ENCODE data around the gene C12orf57.

C12orf57 gene

GRCh38 chr12:6919588-6919987 lies 24.2 kb upstream of the C12orf57 start:
- no peak for DNase-seq

- no peak for DNase-seq
Measured at GRCh38 chr12:6921539-6921938, 22.3 kb upstream of the C12orf57 start.

DNA sequence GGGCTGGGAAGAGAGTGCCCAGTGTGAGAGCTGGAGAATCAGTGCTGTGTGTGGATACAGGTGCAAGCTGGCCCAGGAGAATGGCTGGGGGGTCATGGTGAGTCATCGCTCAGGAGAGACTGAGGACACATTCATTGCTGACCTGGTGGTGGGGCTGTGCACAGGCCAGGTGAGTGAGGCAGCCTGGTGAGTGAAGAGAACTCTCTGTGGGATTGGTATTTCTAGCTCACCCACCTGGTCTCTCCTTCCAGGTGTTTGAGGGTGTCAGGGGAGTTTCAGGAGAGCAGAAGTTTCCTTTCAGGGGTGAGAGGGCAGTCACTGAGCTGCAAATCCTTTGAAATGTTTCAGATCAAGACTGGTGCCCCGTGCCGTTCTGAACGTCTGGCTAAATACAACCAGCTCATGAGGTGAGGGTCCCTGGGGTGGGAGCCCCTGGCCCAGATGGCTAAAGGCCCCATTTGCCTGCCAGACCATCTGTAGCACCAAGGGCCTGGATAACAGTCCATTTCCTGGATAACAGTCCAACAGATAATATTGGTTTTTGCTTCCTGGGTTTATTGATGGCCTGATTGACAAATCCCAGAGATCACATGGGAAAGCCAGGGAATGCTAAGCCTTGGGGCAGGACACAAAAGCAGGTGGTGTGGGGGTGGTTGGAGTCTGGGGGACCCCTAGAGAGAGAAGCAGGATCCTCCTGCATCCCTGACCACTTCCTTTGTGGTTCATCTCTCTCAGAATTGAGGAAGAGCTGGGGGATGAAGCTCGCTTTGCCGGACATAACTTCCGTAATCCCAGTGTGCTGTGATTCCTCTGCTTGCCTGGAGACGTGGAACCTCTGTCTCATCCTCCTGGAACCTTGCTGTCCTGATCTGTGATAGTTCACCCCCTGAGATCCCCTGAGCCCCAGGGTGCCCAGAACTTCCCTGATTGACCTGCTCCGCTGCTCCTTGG lies 21.6 kb upstream of the C12orf57 start:
- no peak for DNase-seq

GRCh38 chr12:6923003-6923732 lies 20.7 kb upstream of the C12orf57 start:
- no peak for DNase-seq

DNA sequence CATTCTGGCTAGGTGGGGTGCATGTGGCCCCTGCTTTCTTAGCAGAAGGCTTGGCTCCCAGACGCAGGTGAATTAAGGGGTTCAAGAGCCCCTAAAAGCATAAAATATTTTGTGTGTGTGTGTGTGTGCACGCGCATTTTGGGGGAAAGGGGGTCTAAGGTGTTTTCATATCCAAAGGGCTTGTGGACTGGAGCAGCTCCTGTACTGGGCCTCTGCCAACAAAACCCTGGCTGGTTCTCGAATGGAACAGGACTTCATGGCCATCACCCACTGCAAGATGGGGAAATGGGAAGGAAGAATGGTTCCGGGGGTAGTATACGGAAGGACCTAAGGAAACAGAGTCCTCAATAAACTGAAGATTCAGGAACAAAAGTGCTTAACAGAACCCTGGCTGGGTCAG lies 20.0 kb upstream of the C12orf57 start:
- DNase-seq, result no peak

DNA sequence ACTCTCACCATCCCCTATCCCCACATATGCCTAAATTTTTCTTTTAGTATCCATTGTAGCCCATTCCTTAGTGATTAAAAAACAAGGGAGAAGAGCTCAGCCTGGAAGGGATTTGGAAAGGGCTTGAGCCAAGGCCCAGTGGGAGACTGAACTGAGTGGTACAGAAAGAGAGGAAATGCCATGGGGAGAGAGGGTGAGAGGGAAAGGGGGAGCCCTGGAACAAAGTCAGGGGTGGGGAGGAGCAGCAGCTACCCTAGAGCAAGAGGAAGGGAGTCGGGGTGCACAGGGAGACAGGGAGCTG lies 18.6 kb upstream of the C12orf57 start:
- DNase-seq, result no peak

DNA sequence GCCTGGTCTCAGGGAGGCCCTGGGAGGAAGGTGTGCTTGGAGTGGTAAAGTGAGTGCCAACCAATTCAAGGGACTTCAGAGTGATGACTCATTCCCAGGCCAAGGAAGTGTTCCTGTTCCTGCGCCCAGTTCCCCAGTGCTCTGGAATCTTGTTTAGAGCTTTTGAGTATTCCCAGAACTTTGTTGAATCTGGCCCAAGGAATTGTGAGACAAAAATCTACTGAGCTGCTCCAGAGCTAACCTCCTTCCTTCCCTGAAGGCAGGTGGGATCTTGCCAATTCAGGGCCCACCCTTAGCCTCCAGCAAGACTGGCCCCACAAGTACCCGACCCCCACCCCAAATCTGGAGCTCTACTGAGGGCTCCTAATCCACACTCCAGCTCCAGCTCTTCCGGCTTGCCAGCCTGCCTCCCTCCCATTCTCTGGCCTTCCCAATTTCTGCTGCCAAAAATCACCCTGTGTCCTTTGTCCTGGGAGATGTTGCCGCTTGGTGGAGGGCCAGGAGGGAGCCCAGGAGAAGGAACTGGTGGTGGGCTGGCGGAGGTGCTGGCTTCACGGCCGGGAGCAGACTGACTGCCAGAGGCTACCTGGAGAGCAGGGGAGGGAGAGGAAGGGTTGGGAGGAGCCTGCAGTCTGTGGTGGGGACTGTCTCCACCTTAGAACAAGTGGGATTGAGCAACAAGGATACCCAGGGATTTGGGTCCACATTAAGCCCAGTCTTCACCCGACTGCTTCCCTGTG lies 18.1 kb upstream of the C12orf57 start:
- no peak for DNase-seq

GRCh38 chr12:6927379-6928021 lies 16.3 kb upstream of the C12orf57 start, which contains the start of gene ATN1:
ATN1 (plus strand) TSS chr12:6927959; CDS start chr12:6934002, 6,043 bp downstream.
- peak; percentile 9 for DNase-seq

- no peak for DNase-seq
Measured at GRCh38 chr12:6928022-6928702, 15.7 kb upstream of the C12orf57 start.

- DNase-seq, result no peak
Measured at GRCh38 chr12:6928703-6929407, 15.0 kb upstream of the C12orf57 start.

DNA sequence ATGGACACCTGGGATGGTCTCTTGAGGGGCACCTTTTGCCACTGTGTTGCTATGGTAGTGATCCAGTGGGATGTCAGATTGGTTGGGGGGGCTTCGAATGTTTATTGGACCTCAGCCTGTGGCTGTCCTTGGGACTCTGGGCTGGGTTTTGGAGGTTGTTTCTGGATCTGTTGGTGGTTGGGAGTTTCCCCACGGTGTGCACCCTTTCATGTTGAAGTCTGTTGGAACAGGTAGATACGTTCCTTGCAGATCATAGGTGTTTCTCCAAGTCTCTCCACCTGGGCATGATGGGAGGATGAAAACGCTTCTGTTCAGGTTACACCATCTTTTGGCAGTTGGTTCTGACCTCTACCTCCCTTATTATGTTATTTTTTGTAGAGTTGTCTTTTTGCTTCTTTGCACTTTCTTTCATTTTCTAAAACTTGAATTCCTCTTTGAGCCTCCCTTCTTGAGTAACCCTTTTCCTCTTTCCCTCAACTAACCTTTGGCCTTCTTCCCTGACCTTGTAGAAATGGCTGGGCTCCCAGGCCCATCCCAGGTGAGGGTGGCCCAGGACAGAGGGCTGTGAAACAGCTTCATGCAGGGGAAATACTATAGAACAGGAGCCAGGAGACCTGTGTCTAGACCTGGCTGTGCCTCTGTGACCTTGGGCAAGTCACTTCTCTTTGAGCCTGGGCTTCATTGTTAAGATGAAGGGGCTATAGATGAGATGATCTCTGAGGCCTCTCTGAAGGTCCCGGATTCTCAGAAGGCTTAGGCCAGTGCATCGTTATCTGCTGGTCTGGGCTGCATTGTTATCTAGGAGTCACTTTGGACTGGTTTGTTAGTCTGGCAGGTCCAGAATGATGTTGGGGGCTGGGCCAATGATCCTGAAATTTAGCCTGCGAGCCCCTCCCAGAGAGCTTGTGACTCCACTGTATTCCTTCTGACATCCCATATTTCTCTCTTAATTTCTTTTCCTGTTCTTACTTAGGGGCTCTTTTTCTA lies 14.1 kb upstream of the C12orf57 start:
- DNase-seq, result no peak

DNA sequence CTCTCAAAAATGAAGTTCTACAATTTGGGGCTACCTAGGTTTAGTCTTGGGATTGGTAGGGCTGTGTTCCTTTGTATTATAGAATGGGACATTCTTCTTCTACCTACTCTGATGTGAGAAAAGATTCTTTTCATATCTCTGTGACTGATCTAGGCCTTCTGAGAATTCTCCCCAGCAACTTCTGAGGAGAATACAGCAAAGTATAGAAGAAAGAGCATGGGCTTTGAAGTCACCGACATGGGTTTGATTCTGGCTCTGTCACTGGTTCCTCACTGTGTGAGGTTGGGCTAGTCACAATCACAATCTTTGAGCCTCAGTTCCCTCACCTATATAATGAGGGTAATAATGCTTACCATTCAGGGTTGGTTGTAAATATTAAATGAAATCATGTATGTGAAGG lies 11.1 kb upstream of the C12orf57 start:
- no peak for DNase-seq

DNA sequence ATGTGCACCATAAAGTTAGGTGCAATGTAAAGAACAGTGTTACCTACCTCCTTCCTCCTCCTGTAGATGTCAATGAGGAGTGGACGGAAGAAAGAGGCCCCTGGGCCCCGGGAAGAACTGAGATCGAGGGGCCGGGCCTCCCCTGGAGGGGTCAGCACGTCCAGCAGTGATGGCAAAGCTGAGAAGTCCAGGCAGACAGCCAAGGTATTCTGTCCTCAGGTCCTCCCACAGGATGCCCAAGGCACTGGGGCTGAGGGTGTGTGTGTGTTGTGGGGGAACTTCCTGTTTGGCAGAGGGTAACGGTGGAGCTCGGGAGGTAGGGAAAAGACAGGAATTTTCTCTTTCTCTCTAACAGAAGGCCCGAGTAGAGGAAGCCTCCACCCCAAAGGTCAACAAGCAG lies 9.7 kb upstream of the C12orf57 start:
- no peak for DNase-seq

- no peak for DNase-seq
Measured at GRCh38 chr12:6935371-6936193, 8.2 kb upstream of the C12orf57 start.

DNA sequence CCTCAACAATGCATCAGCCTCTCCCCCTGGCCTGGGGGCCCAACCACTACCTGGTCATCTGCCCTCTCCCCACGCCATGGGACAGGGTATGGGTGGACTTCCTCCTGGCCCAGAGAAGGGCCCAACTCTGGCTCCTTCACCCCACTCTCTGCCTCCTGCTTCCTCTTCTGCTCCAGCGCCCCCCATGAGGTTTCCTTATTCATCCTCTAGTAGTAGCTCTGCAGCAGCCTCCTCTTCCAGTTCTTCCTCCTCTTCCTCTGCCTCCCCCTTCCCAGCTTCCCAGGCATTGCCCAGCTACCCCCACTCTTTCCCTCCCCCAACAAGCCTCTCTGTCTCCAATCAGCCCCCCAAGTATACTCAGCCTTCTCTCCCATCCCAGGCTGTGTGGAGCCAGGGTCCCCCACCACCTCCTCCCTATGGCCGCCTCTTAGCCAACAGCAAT lies 7.6 kb upstream of the C12orf57 start:
- no peak for DNase-seq

DNA sequence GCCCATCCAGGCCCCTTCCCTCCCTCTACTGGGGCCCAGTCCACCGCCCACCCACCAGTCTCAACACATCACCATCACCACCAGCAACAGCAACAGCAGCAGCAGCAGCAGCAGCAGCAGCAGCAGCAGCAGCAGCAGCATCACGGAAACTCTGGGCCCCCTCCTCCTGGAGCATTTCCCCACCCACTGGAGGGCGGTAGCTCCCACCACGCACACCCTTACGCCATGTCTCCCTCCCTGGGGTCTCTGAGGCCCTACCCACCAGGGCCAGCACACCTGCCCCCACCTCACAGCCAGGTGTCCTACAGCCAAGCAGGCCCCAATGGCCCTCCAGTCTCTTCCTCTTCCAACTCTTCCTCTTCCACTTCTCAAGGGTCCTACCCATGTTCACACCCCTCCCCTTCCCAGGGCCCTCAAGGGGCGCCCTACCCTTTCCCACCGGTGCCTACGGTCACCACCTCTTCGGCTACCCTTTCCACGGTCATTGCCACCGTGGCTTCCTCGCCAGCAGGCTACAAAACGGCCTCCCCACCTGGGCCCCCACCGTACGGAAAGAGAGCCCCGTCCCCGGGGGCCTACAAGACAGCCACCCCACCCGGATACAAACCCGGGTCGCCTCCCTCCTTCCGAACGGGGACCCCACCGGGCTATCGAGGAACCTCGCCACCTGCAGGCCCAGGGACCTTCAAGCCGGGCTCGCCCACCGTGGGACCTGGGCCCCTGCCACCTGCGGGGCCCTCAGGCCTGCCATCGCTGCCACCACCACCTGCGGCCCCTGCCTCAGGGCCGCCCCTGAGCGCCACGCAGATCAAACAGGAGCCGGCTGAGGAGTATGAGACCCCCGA lies 7.0 kb upstream of the C12orf57 start:
- no peak for DNase-seq

- DNase-seq, result peak; percentile 85
Measured at GRCh38 chr12:6937481-6938352, 6.1 kb upstream of the C12orf57 start.

Data from NCI-H748 treated with DMSO at 0.1 percent for 48 hours (cell line).